ENCODE data around the gene RHBG.
"Not testable (repeated sequence)": the region's sequence is repeated elsewhere in the genome, so short reads cannot be mapped to it uniquely, and the experiment has no call there.

RHBG gene

GRCh38 chr1:156365754-156366153 is 3.3 kb upstream of the RHBG start:
- DNase-seq: no peak

GRCh38 chr1:156366378-156367166 is 2.4 kb upstream of the RHBG start:
- DNase-seq: no peak

- DNase-seq: no peak
Measured at GRCh38 chr1:156367383-156368156, 1.4 kb upstream of the RHBG start.

GRCh38 chr1:156368157-156368658 is 803 bp upstream of the RHBG start:
- no peak for DNase-seq

GRCh38 chr1:156369685-156370286 is 775 bp downstream of the RHBG start:
- not testable (repeated sequence) for DNase-seq

GRCh38 chr1:156371553-156372264 is 2.7 kb downstream of the RHBG start:
- DNase-seq: no peak

GRCh38 chr1:156372265-156372586 is 3.2 kb downstream of the RHBG start:
- DNase-seq: no peak

GRCh38 chr1:156372876-156373275 is 3.9 kb downstream of the RHBG start:
- no peak for DNase-seq

GRCh38 chr1:156373546-156373945 is 4.5 kb downstream of the RHBG start:
- DNase-seq: no peak

- DNase-seq: no peak
Measured at GRCh38 chr1:156376146-156376545, 7.1 kb downstream of the RHBG start.

- DNase-seq: no peak
Measured at GRCh38 chr1:156376958-156377919, 8.2 kb downstream of the RHBG start.

GRCh38 chr1:156378557-156378956 is 9.5 kb downstream of the RHBG start:
- no peak for DNase-seq

- DNase-seq: no peak
Measured at GRCh38 chr1:156379420-156380165, 10.6 kb downstream of the RHBG start.

GRCh38 chr1:156382561-156382960 is 13.6 kb downstream of the RHBG start:
- DNase-seq: no peak

GRCh38 chr1:156383023-156383422 is 14.0 kb downstream of the RHBG start:
- peak; percentile 37 for DNase-seq

GRCh38 chr1:156384007-156384406 is 15.0 kb downstream of the RHBG start:
- DNase-seq: no peak

- DNase-seq: no peak
Measured at GRCh38 chr1:156384658-156385057, 15.6 kb downstream of the RHBG start.

- peak; percentile 48 for DNase-seq
Measured at GRCh38 chr1:156385534-156386031, 16.6 kb downstream of the RHBG start.

GRCh38 chr1:156386134-156386901 is 17.3 kb downstream of the RHBG start:
- no peak for DNase-seq
